ENCODE results near the gene CLRN3. TPM values are rescaled to one million over a fixed set of nuclear protein-coding genes. Genes with fewer than 3 reads are reported as not detected.

The CLRN3 gene
- total and polyA plus RNA-seq, 9 of the 15 experiments (the other 6 are each of a cell fraction or from before 2014, with no cell fraction given) = not detected

GRCh38 chr10:127834221-127834620 lies 58.5 kb downstream of the CLRN3 start:
- ChIA-PET CTCF (ENCODE audit: low intra/inter-chr PET ratio) (no interaction called here), POLR2A (no interaction called here)
- Histone ChIP-seq H3K9ac (ENCODE audit: insufficient read depth in 1 of 2, low read depth in 2 of 2, low read length in 2 of 2) (no peak overlapping the region), H2AFZ (ENCODE audit: low read depth, low read length) (no peak overlapping the region), H3K4me3 (no peak overlapping the region), H3K9me3 (replicated peaks; ENCODE audit: control insufficient read depth, insufficient read depth, low read depth, low read length) (no peaks in the 10 kb centered on the region), H3K27me3 (ENCODE audit: control insufficient read depth in 2 of 2, insufficient read depth in 2 of 2, low read length in 2 of 2) (no peaks in the 10 kb centered on the region), H3K4me1 (replicated peaks in 1 of 2; ENCODE audit: control insufficient read depth in 2 of 2, insufficient read depth in 2 of 2, low read length in 2 of 2) (no peaks in the 10 kb centered on the region), H3K27ac (ENCODE audit: extremely low read depth, low read depth, low read length) (no peak overlapping the region), H3K9me1 (ENCODE audit: control insufficient read depth, insufficient read depth, low read length) (no peaks in the 10 kb centered on the region), H3K4me2 (ENCODE audit: insufficient read depth, low read length) (no peak overlapping the region), H3K79me2 (ENCODE audit: control insufficient read depth, insufficient read depth, low read length) (no peaks in the 10 kb centered on the region), H3K36me3 (ENCODE audit: control insufficient read depth, insufficient read depth, low read length) (no peaks in the 10 kb centered on the region), H4K20me1 (replicated peaks; ENCODE audit: control insufficient read depth, insufficient read depth, low read length) (no peaks in the 10 kb centered on the region)
- ATAC-seq (no peak), DNase-seq (ENCODE audit: extremely low read depth in 1 of 4, low spot score in 3 of 4) (no peak), FAIRE-seq (no peak)
- no peak for TF ChIP-seq HNRNPUL1 (IDR thresholded peaks at IDR 0.05; ENCODE audit: low read length)
- no peak for TF ChIP-seq IRF1 (CRISPR knock-in tag; IDR thresholded peaks at IDR 0.05; ENCODE audit: borderline replicate concordance)
- TF ChIP-seq SNIP1 (IDR thresholded peaks at IDR 0.05; ENCODE audit: low read depth) = no peak
- TF ChIP-seq MCM3 (IDR thresholded peaks at IDR 0.05) = no peak
- no peak for TF ChIP-seq HBP1 (CRISPR knock-in tag; IDR thresholded peaks at IDR 0.05)
- TF ChIP-seq ELF4 (CRISPR knock-in tag; IDR thresholded peaks at IDR 0.05) = no peak
- TF ChIP-seq ZBTB26 (CRISPR knock-in tag; IDR thresholded peaks at IDR 0.05) = no peak
- no peak for TF ChIP-seq ZFP30 (CRISPR knock-in tag; IDR thresholded peaks at IDR 0.05; ENCODE audit: borderline replicate concordance)
- no peak for TF ChIP-seq LEF1 (IDR thresholded peaks at IDR 0.05)
- no peak for TF ChIP-seq BRF2 (IDR thresholded peaks at IDR 0.05; ENCODE audit: borderline replicate concordance, insufficient read depth, insufficient read length)
- WGBS (ENCODE audit: insufficient coverage, low coverage, missing lambda C conversion rate) = 0% methylated on average over 5 of the region's 7 CpGs
- intact Hi-C loops (cut with micrococcal nuclease) = no loop called here
- in situ Hi-C loops (cut with MboI) = no loop called here
- no TSS peak for BruUV-seq (replicated peaks)
